ENCODE results near the gene SLC19A1.

SLC19A1 gene

GRCh38 chr21:45517249-45518065 is 24.8 kb downstream of the SLC19A1 start:
- DNase-seq (ENCODE audit: low read depth in 3 of 3, low spot score in 1 of 3) = no peak

- no peak for DNase-seq (ENCODE audit: low read depth in 3 of 3, low spot score in 1 of 3)
Observed at GRCh38 chr21:45516671-45517151, 25.5 kb downstream of the SLC19A1 start.

- no peak for DNase-seq (ENCODE audit: low read depth in 3 of 3, low spot score in 1 of 3)
Observed at GRCh38 chr21:45516071-45516670, 26.1 kb downstream of the SLC19A1 start.

DNA sequence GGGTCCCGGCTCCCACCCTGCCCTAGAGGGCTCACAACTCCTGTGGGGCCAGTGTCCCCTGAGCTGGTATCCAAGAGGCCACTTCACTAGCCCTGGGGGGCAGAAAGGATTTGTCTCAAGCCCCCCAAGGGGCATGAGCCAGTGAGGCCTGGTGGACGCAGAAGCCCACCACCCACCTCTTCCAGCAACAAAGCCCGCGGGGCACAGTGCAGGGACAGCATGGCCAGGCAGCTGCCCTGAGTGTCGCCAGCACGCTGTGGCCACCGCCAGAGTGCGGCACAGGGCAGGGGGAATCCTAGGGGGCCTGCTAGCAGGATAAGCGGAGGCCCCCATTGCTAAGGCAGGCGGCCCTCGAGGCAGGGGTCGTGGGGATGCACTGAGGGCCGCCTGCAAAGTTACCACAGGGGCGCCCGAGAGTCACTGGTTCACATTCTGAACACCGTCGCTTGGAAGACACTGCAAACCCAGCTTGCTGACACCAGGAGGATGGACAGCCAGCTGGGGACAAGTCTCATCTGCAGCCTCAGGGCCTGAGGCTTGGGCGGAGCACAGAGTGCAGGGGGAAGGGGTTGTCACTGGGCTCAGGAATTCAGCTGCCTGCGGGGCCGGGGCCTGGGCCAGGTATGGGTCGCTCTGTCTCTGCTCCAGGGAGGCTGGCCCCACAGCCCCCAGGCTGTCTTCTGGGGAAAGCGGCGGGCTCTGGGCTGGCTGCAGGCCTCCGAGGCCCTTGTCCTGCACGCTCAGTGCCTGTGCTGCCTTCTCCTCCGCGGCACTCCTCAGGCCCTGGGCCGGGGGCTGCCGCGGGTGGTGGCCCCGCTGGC is 26.8 kb downstream of the SLC19A1 start:
- DNase-seq (ENCODE audit: low read depth in 3 of 3, low spot score in 1 of 3) = no peak

GRCh38 chr21:45514311-45515021 is 27.8 kb downstream of the SLC19A1 start:
- DNase-seq (ENCODE audit: low read depth in 3 of 3, low spot score in 1 of 3) = no peak

GRCh38 chr21:45513741-45514310 is 28.4 kb downstream of the SLC19A1 start:
- DNase-seq (ENCODE audit: low read depth in 3 of 3, low spot score in 1 of 3) = no peak

DNA sequence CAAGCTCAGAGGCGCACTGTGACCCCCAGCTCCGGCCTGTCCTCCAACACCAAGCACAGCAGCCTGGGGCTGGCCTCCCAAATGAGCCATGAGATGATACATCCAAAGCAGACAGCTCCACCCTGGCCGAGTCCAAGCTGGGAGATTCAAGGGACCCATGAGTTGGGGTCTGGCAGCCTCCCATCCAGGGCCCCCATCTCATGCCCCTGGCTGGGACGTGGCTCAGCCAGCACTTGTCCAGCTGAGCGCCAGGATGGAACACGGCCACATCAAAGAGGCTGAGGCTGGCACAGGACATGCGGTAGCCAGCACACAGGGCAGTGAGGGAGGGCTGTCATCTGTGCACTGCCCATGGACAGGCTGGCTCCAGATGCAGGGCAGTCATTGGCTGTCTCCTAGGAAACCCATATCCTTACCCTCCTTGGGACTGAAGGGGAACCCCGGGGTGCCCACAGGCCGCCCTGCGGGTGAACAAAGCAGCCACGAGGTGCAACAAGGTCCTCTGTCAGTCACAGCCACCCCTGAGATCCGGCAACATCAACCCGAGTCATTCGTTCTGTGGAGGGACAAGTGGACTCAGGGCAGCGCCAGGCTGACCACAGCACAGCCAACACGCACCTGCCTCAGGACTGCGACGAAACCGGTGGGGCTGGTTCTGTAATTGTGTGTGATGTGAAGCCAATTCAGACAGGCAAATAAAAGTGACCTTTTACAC is 29.1 kb downstream of the SLC19A1 start:
- no peak for DNase-seq (ENCODE audit: low read depth in 3 of 3, low spot score in 1 of 3)

DNA sequence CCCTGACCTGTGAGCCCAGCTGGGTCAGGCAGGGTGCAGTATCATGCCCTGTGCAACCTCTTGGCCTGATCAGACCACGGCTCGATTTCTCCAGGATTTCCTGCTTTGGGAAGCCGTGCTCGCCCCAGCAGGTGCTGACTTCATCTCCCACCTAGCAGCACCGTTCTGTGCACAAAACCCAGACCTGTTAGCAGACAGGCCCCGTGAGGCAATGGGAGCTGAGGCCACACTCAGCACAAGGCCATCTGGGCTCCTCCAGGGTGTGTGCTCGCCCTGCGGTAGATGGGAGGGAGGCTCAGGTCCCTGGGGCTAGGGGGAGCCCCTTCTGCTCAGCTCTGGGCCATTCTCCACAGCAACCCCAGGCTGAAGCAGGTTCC is 29.6 kb downstream of the SLC19A1 start:
- DNase-seq (ENCODE audit: low read depth in 3 of 3, low spot score in 1 of 3) = no peak

GRCh38 chr21:45511661-45512431 is 30.4 kb downstream of the SLC19A1 start:
- DNase-seq (ENCODE audit: low read depth in 3 of 3, low spot score in 1 of 3) = no peak

- no peak for DNase-seq (ENCODE audit: low read depth in 3 of 3, low spot score in 1 of 3)
Observed at GRCh38 chr21:45511007-45511406, 31.2 kb downstream of the SLC19A1 start.

GRCh38 chr21:45510466-45510955 is 31.7 kb downstream of the SLC19A1 start:
- no peak for DNase-seq (ENCODE audit: low read depth in 3 of 3, low spot score in 1 of 3)

GRCh38 chr21:45509566-45510465 is 32.4 kb downstream of the SLC19A1 start:
- DNase-seq (ENCODE audit: low read depth in 3 of 3, low spot score in 1 of 3) = no peak

DNA sequence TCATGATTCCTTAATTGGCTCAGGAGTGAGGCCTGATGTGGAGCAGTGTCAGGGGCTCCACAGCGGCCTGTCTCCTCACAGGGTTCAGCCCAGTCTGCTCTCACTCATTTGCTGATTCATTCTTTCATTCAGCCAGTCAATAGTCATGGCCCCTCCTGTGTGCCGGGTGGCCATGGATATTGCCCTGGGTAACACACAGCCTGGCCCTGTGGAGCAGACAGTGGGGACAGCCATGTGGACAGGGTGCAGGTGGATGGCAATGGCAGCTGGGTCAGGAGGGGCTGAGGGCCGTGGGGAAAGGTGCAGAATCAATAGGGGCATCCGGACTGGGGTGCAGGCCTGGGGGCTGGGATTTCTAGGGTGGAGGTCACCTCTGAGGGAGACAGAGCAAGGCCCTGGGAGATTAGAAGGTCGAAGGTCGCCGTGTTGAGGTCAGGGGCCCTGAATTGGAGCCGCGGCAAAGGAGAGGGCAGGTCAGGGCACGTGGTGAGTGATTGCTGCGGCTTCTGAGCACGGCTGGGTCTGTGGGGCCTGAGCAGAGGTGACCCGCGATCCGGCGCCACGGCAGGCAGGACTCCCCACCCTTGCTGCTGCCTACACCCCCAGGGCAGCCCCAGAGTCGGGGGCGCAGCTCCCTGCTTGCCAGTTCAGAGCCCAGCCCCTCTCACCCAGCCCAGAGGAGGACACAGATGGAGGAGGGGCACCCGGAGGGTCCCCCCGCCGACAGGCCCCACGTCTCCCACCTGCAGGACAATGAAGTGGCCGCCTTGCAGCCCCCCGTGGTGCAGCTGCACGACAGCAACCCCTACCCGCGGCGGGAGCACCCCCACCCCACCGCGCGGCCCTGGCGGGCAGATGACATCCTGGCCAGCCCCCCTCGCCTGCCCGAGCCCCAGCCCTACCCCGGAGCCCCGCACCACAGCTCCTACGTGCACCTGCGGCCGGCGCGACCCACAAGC is 33.4 kb downstream of the SLC19A1 start:
- DNase-seq (ENCODE audit: low read depth in 3 of 3, low spot score in 1 of 3) = no peak

- DNase-seq (ENCODE audit: low read depth in 3 of 3, low spot score in 1 of 3) = no peak
Observed at GRCh38 chr21:45507888-45508508, 34.2 kb downstream of the SLC19A1 start.

GRCh38 chr21:45507523-45507875 is 34.7 kb downstream of the SLC19A1 start:
- no peak for DNase-seq (ENCODE audit: low read depth in 3 of 3, low spot score in 1 of 3)

GRCh38 chr21:45506836-45507522 is 35.3 kb downstream of the SLC19A1 start:
- DNase-seq (ENCODE audit: low read depth in 3 of 3, low spot score in 1 of 3) = no peak
